HepG2 (cell line): Measurements from ENCODE around the gene KIF22. TPM values are rescaled to one million over a fixed set of nuclear protein-coding genes. Genes with fewer than 3 reads are reported as not detected.

ENCODE experiments used
- ATAC-seq: fragments of 200-7000 bp; cut with Tn5 transposase; 3 replicates; pipeline ENCODE4 v1.9.1; 2020; ENCODE audit warnings: mild to moderate bottlenecking, moderate library complexity
- BruUV-seq: library from RNA; stranded (reverse); fragments of 400-500 nt; replicated peaks from 2 replicates; lab custom pipeline; 2021; lab: Mats Ljungman, UMichigan
- CTCF ChIA-PET: fragments of 300-600 bp; formaldehyde crosslinking; extraction: SDS; loops from one replicate; lab custom pipeline; 2021; ENCODE audit warnings: low total read pairs, inconsistent platforms, low intra/inter-chr PET ratio; lab: Yijun Ruan, JAX
- POLR2A ChIA-PET: fragments of 350-600 bp; sonication (Branson Sonifier 250); formaldehyde crosslinking; loops from one replicate; lab custom pipeline; 2020; ENCODE audit warnings: antibody characterized with exemption, inconsistent platforms; lab: Yijun Ruan, JAX
- DNase-seq: peaks from one replicate; pipeline ENCODE4 v3.0.0-alpha.2; 2015; ENCODE audit warnings: low spot score
- FAIRE-seq: peaks from 3 replicates; lab custom pipeline; 2011; peaks lifted over from hg19 to GRCh38; lab: Jason Lieb, UNC
- H2AFZ ChIP-seq: one replicate; pipeline ENCODE4 v1.6.1; 2011; ENCODE audit warnings: low read length, inconsistent platforms
- H3K27ac ChIP-seq: fragments of 300-600 bp; 3 replicates; pipeline ENCODE4 v1.8.0; 2011; ENCODE audit warnings: mixed run types, mild to moderate bottlenecking, mixed read lengths, low read length, inconsistent platforms; ENCODE audit not compliant: insufficient read depth; ENCODE audit errors: extremely low read length
- H3K27me3 ChIP-seq, 2 experiments: fragments of 200-600 bp in 1 of 2; 2 replicates in 1 of 2; 3 replicates in 1 of 2; pipeline versions ENCODE4 v1.6.0 to v1.8.0; 2011; ENCODE audit warnings: low read length in 2 of 2, mild to moderate bottlenecking in 2 of 2, moderate library complexity in 2 of 2, inconsistent platforms in 1 of 2; ENCODE audit not compliant: insufficient read depth in 2 of 2, control insufficient read depth in 1 of 2
- H3K36me3 ChIP-seq, 2 experiments: fragments of 200-600 bp in 1 of 2; replicated peaks in 1 of 2; 2 replicates in 1 of 2; 3 replicates in 1 of 2; pipeline versions ENCODE4 v1.5.1 to v1.8.0; 2011; ENCODE audit warnings: low read length in 2 of 2, inconsistent platforms in 1 of 2; ENCODE audit not compliant: insufficient read depth in 2 of 2, control insufficient read depth in 1 of 2
- H3K4me1 ChIP-seq: 2 replicates; pipeline ENCODE4 v1.5.1; 2012; ENCODE audit warnings: low read length, inconsistent platforms; ENCODE audit not compliant: insufficient read depth
- H3K4me2 ChIP-seq: 2 replicates; pipeline ENCODE4 v1.6.0; 2011; ENCODE audit warnings: low read depth, low read length, inconsistent platforms
- H3K4me3 ChIP-seq, 3 experiments: fragments of 200-600 bp in 1 of 3; sonication (generic), shearing (Covaris generic) in 1 of 3; replicated peaks in 1 of 3; 2 replicates each; pipeline ENCODE4 v1.5.1; 2011 to 2016; ENCODE audit warnings: low read length in 3 of 3, inconsistent platforms in 2 of 3, low read depth in 2 of 3, mild to moderate bottlenecking in 2 of 3, control low read depth in 1 of 3, mixed read lengths in 1 of 3; ENCODE audit not compliant: insufficient read depth in 1 of 3
- H3K79me2 ChIP-seq: one replicate; pipeline ENCODE4 v1.6.1; 2011; ENCODE audit warnings: low read length, inconsistent platforms; ENCODE audit not compliant: insufficient read depth
- H3K9ac ChIP-seq: 2 replicates; pipeline ENCODE4 v1.6.0; 2011; ENCODE audit warnings: mild to moderate bottlenecking, low read depth, low read length, inconsistent platforms; ENCODE audit not compliant: insufficient read depth
- H3K9me3 ChIP-seq: 2 replicates; pipeline ENCODE4 v1.5.1; 2012; ENCODE audit warnings: mild to moderate bottlenecking, low read length
- H4K20me1 ChIP-seq: 2 replicates; pipeline ENCODE4 v1.6.0; 2011; ENCODE audit warnings: inconsistent platforms, mild to moderate bottlenecking, low read length, moderate library complexity; ENCODE audit not compliant: insufficient read depth
- AKAP8 ChIP-seq: sonication (generic); formaldehyde crosslinking; IDR thresholded peaks from 2 replicates; pipeline ENCODE4 v1.5.1; 2020; ENCODE audit warnings: mild to moderate bottlenecking, missing genetic modification reagents
- DNMT1 ChIP-seq: sonication (generic); formaldehyde crosslinking; IDR thresholded peaks from 2 replicates; pipeline ENCODE4 v1.5.1; 2020; ENCODE audit warnings: mild to moderate bottlenecking, missing genetic modification reagents
- IRF9 ChIP-seq: sonication (generic); formaldehyde crosslinking; IDR thresholded peaks from 2 replicates; pipeline ENCODE4 v1.8.0; 2022; ENCODE audit warnings: missing genetic modification reagents, mild to moderate bottlenecking, borderline replicate concordance
- MAZ ChIP-seq, 2 experiments: sonication (generic) in 1 of 2; formaldehyde crosslinking in 1 of 2; IDR thresholded peaks; 2 replicates each; pipeline versions ENCODE4 v1.5.0 to v1.6.1; 2012 to 2020; ENCODE audit warnings: low read depth in 2 of 2, mild to moderate bottlenecking in 2 of 2, borderline replicate concordance in 1 of 2, improper control_type of control experiment in 1 of 2, low read length in 1 of 2, missing genetic modification reagents in 1 of 2, moderate library complexity in 1 of 2
- SIN3A ChIP-seq: IDR thresholded peaks from 2 replicates; pipeline ENCODE4 v1.6.1; 2011; ENCODE audit warnings: low read depth, mild to moderate bottlenecking, control low read depth, low read length, borderline replicate concordance
- TEAD3 ChIP-seq: optimal IDR thresholded peaks from 2 replicates; pipeline ENCODE3; 2016; ENCODE audit warnings: borderline replicate concordance
- WIZ ChIP-seq: sonication (generic); formaldehyde crosslinking; IDR thresholded peaks from 2 replicates; pipeline ENCODE4 v1.5.1; 2020; ENCODE audit warnings: mild to moderate bottlenecking, missing genetic modification reagents
- ZBTB38 ChIP-seq: sonication (generic); formaldehyde crosslinking; IDR thresholded peaks from 2 replicates; pipeline ENCODE4 v1.5.1; 2020; ENCODE audit warnings: mild to moderate bottlenecking, missing genetic modification reagents
- ZC3H4 ChIP-seq: sonication (generic); formaldehyde crosslinking; IDR thresholded peaks from 2 replicates; pipeline ENCODE4 v1.4.0; 2020; ENCODE audit warnings: missing genetic modification reagents, borderline replicate concordance
- WGBS: methylation state at CpG from one replicate; pipeline ENCODE4 v1.1.6; 2017; ENCODE audit warnings: low lambda C conversion rate; 5-methylcytosine and 5-hydroxymethylcytosine counted together
- in situ Hi-C: cut with HindIII; loops from 2 replicates; pipeline ENCODE4 v1.10.0; 2017; ENCODE audit warnings: low pct_unique_long_range_greater_than_20kb; ENCODE audit not compliant: extremely low pct_ligation_motif_present
- intact Hi-C: fragments of 100-400 bp; cut with micrococcal nuclease; formaldehyde crosslinking; loops from one replicate; pipeline ENCODE4 v1.10.0; 2022; ENCODE audit not compliant: unreplicated experiment
- polyA plus RNA-seq, 8 experiments: library from polyadenylated mRNA; depleted of rRNA in 3 of 8; stranded (reverse) in 7 of 8; unstranded in 1 of 8; fragments of >200 nt; fragmentation: Illumina TruSeq in 4 of 8; extraction: Trizol in 4 of 8; gene quantifications; 2 replicates each; pipeline versions ENCODE4 v1.2.1 to v1.2.3, GENCODE V29; 2011 to 2016; ENCODE audit warnings: low read depth in 4 of 8, missing spikeins in 1 of 8, mixed read lengths in 1 of 8; ENCODE audit not compliant: insufficient read depth in 1 of 8
- total RNA-seq, 5 experiments: library from RNA; depleted of rRNA; stranded (reverse); fragments of >200 nt; fragmentation: Illumina TruSeq; extraction: Trizol; gene quantifications; 2 replicates each; pipeline ENCODE4 v1.2.3, GENCODE V29; 2016; ENCODE audit warnings: low read depth in 1 of 5

KIF22 gene
- total and polyA plus RNA-seq, 2 of the 13 experiments (the other 11 are each of a cell fraction or from before 2014, with no cell fraction given), result 95.8 to 118 TPM

- peak overlapping the region in 2 of 3 experiments; percentile 77 to 85; a peak in 1 of 6 replicates for H3K4me3 ChIP-seq
- peak; percentile 20; the same call in 1 of the 2 replicates for TF ChIP-seq IRF9 (CRISPR knock-in tag)
- TF ChIP-seq ZBTB38 (CRISPR knock-in tag), result 0 out of 2 replicates have a peak, but pooled peaks have one; percentile 23
- 0 out of 2 replicates have a peak, but pooled peaks have one; percentile 42 for TF ChIP-seq DNMT1 (CRISPR knock-in tag)
- no peak for TF ChIP-seq SIN3A
- peak; percentile 59; the same call in 1 of the 2 replicates for TF ChIP-seq WIZ
- TF ChIP-seq TEAD3 (CRISPR knock-in tag), result peak; percentile 39
- TF ChIP-seq AKAP8 (CRISPR knock-in tag), result peak; percentile 18; the same call in 1 of the 2 replicates
- no peak for TF ChIP-seq MAZ (IDR thresholded peaks at IDR 0.05; ENCODE audit: borderline replicate concordance, low read depth, low read length)
- no peak for TF ChIP-seq MAZ (CRISPR knock-in tag; IDR thresholded peaks at IDR 0.05; ENCODE audit: low read depth)
- peak; percentile 59; the same call in 1 of the 2 replicates for TF ChIP-seq ZC3H4
- H2AFZ ChIP-seq, result no peak overlapping the region
- H4K20me1 ChIP-seq, result peaks cover 11% of the 10 kb centered on the region; the same call in 1 of the 2 replicates
- DNase-seq, result no peak
- peaks cover 20% of the 10 kb centered on the region for H3K79me2 ChIP-seq
- WGBS, result 92% methylated on average over 8 of the region's 8 CpGs
- no peaks in the 10 kb centered on the region for H3K9me3 ChIP-seq
- peak overlapping the region; percentile 88; the same call in 1 of the 2 replicates for H3K9ac ChIP-seq
- peaks cover 35% of the 10 kb centered on the region for H3K4me1 ChIP-seq
- peaks cover 18 to 54% of the 10 kb centered on the region in 2 experiments for H3K36me3 ChIP-seq
- no peak for FAIRE-seq
- H3K27me3 ChIP-seq, result no peaks in the 10 kb centered on the region
- intact Hi-C loops, result no loop called here
- H3K4me2 ChIP-seq, result peak overlapping the region; percentile 95
- POLR2A ChIA-PET, result interaction anchor here (0.7 to 3.8 kb wide), 18 partner anchors 9 to 335 kb away, joined by 3 to 37 read pairs (median 4); partner anchors contain the start of genes ASPHD1, KIF22, MVP and PAGR1
- ATAC-seq, result no peak
- no TSS peak for BruUV-seq
- in situ Hi-C loops, result loop anchor here (25.0 kb wide), 1 partner anchor 858 kb away; the partner anchor contains the start of genes FBRS and PRR14
- peak overlapping the region; percentile 88 for H3K27ac ChIP-seq
- CTCF ChIA-PET, result no interaction called here
These were observed 13.5 kb downstream of the KIF22 start for GRCh38 chr16:29804020-29804419.
